ENCODE results near the gene JARID2. TPM values are rescaled to one million over a fixed set of nuclear protein-coding genes. Genes with fewer than 3 reads are reported as not detected.

The JARID2 gene
- total and polyA plus RNA-seq, 9 of the 15 experiments (the other 6 are each of a cell fraction or from before 2014, with no cell fraction given): 5.0 to 29.0 (median 15.6) TPM

DNA sequence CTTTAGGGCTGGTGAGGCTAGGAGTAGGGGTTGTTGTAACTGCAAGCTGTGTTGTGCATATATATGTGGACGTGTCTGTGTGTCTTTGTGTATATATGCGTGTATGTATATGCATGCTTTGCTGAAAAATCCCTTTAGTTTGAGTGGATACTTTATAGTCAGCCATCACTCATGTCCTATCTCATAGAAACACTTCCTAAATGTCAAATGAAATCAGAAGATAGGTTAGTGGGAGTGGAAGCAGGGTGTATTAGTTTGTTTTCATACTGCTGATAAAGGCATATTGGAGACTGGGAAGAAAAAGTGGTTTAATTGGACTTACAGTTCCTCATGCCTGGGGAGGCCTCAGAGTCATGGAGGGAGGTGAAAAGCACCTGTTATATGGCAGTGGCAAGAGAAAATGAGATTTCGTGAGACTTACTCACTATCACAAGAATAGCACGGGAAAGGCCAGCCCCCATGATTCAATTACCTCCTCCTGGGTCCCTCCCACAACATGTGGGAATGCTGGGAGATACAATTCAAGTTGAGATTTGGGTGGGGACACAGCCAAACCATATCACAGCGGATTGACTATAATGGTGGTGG is 131.1 kb downstream of the JARID2 start:
- no peaks in the 10 kb centered on the region for H3K9me3 ChIP-seq (replicated peaks; ENCODE audit: control insufficient read depth, insufficient read depth, low read depth, low read length)
- ATAC-seq (no peak), FAIRE-seq (no peak), DNase-seq (ENCODE audit: extremely low read depth in 1 of 4, low spot score in 3 of 4) (no peak)
- ChIA-PET CTCF (ENCODE audit: low intra/inter-chr PET ratio) (no interaction called here), POLR2A (interaction anchor here (0.6 to 1.0 kb wide), 2 partner anchors 9 to 59 kb away, joined by 3 read pairs; no protein-coding TSS in a partner anchor)
- no peak overlapping the region for H3K9ac ChIP-seq (ENCODE audit: insufficient read depth in 1 of 2, low read depth in 2 of 2, low read length in 2 of 2)
- H3K9me1 ChIP-seq (ENCODE audit: control insufficient read depth, insufficient read depth, low read length): no peaks in the 10 kb centered on the region
- H3K4me2 ChIP-seq (ENCODE audit: insufficient read depth, low read length): no peak overlapping the region
- in situ Hi-C loops (cut with MboI) (no loop called here), intact Hi-C loops (cut with micrococcal nuclease) (loop anchor here (5.0 kb wide), 1 partner anchor 35 kb away; no protein-coding TSS in a partner anchor)
- H3K36me3 ChIP-seq (ENCODE audit: control insufficient read depth, insufficient read depth, low read length): peaks cover 15% of the 10 kb centered on the region; the same call in 2 of the 3 replicates
- H4K20me1 ChIP-seq (replicated peaks; ENCODE audit: control insufficient read depth, insufficient read depth, low read length): peaks cover 27% of the 10 kb centered on the region
- BruUV-seq (replicated peaks): no TSS peak
- H3K27ac ChIP-seq (ENCODE audit: extremely low read depth, low read depth, low read length): no peak overlapping the region
- peaks cover 93% of the 10 kb centered on the region for H3K79me2 ChIP-seq (ENCODE audit: control insufficient read depth, insufficient read depth, low read length)
- no peaks in the 10 kb centered on the region for H3K27me3 ChIP-seq (ENCODE audit: control insufficient read depth in 2 of 2, insufficient read depth in 2 of 2, low read length in 2 of 2)
- 63% methylated on average over 5 of the region's 5 CpGs for WGBS (ENCODE audit: insufficient coverage, low coverage, missing lambda C conversion rate)
- H2AFZ ChIP-seq (ENCODE audit: low read depth, low read length): no peak overlapping the region
- no peak overlapping the region for H3K4me3 ChIP-seq
- peaks cover 0 to 22% of the 10 kb centered on the region in 2 experiments; a peak in 3 of 5 replicates for H3K4me1 ChIP-seq (replicated peaks in 1 of 2; ENCODE audit: control insufficient read depth in 2 of 2, insufficient read depth in 2 of 2, low read length in 2 of 2)
- TF ChIP-seq ZNF668 (CRISPR knock-in tag; IDR thresholded peaks at IDR 0.05): no peak
- TF ChIP-seq HLTF (IDR thresholded peaks at IDR 0.05): no peak
- TF ChIP-seq, protein P1, sequence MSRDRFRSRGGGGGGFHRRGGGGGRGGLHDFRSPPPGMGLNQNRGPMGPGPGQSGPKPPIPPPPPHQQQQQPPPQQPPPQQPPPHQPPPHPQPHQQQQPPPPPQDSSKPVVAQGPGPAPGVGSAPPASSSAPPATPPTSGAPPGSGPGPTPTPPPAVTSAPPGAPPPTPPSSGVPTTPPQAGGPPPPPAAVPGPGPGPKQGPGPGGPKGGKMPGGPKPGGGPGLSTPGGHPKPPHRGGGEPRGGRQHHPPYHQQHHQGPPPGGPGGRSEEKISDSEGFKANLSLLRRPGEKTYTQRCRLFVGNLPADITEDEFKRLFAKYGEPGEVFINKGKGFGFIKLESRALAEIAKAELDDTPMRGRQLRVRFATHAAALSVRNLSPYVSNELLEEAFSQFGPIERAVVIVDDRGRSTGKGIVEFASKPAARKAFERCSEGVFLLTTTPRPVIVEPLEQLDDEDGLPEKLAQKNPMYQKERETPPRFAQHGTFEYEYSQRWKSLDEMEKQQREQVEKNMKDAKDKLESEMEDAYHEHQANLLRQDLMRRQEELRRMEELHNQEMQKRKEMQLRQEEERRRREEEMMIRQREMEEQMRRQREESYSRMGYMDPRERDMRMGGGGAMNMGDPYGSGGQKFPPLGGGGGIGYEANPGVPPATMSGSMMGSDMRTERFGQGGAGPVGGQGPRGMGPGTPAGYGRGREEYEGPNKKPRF (IDR thresholded peaks at IDR 0.05; ENCODE audit: low read depth, low read length): no peak
- no peak for TF ChIP-seq NEUROD1 (IDR thresholded peaks at IDR 0.05; ENCODE audit: borderline replicate concordance, low read depth, low read length, partially characterized antibody)
- TF ChIP-seq ZNF140 (CRISPR knock-in tag; IDR thresholded peaks at IDR 0.05): no peak
- TF ChIP-seq GATAD2B (IDR thresholded peaks at IDR 0.05; ENCODE audit: borderline replicate concordance): no peak
- TF ChIP-seq, protein P2, sequence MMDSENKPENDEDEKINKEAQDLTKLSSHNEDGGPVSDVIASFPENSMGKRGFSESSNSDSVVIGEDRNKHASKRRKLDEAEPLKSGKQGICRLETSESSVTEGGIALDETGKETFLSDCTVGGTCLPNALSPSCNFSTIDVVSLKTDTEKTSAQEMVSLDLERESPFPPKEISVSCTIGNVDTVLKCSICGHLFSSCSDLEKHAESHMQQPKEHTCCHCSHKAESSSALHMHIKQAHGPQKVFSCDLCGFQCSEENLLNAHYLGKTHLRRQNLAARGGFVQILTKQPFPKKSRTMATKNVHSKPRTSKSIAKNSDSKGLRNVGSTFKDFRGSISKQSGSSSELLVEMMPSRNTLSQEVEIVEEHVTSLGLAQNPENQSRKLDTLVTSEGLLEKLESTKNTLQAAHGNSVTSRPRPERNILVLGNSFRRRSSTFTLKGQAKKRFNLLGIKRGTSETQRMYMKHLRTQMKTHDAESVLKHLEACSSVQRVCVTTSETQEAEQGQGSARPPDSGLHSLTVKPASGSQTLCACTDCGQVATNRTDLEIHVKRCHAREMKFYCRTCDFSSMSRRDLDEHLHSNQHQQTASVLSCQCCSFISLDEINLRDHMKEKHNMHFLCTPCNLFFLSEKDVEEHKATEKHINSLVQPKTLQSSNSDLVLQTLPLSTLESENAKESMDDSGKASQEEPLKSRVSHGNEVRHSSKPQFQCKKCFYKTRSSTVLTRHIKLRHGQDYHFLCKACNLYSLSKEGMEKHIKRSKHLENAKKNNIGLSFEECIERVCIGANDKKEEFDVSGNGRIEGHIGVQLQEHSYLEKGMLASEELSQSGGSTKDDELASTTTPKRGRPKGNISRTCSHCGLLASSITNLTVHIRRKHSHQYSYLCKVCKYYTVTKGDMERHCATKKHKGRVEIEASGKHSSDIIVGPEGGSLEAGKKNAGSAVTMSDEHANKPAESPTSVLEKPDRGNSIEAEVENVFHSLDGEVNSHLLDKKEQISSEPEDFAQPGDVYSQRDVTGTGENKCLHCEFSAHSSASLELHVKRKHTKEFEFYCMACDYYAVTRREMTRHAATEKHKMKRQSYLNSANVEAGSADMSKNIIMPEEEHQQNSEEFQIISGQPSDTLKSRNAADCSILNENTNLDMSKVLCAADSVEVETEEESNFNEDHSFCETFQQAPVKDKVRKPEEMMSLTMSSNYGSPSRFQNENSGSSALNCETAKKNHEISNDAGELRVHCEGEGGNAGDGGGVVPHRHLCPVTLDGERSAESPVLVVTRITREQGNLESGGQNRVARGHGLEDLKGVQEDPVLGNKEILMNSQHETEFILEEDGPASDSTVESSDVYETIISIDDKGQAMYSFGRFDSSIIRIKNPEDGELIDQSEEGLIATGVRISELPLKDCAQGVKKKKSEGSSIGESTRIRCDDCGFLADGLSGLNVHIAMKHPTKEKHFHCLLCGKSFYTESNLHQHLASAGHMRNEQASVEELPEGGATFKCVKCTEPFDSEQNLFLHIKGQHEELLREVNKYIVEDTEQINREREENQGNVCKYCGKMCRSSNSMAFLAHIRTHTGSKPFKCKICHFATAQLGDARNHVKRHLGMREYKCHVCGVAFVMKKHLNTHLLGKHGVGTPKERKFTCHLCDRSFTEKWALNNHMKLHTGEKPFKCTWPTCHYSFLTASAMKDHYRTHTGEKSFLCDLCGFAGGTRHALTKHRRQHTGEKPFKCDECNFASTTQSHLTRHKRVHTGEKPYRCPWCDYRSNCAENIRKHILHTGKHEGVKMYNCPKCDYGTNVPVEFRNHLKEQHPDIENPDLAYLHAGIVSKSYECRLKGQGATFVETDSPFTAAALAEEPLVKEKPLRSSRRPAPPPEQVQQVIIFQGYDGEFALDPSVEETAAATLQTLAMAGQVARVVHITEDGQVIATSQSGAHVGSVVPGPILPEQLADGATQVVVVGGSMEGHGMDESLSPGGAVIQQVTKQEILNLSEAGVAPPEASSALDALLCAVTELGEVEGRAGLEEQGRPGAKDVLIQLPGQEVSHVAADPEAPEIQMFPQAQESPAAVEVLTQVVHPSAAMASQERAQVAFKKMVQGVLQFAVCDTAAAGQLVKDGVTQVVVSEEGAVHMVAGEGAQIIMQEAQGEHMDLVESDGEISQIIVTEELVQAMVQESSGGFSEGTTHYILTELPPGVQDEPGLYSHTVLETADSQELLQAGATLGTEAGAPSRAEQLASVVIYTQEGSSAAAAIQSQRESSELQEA (IDR thresholded peaks at IDR 0.05; ENCODE audit: low read depth): no peak
- peak; percentile 57 for TF ChIP-seq CBFA2T2 (conservative IDR thresholded peaks at IDR 0.05)
- TF ChIP-seq MYBL2 (IDR thresholded peaks at IDR 0.05; ENCODE audit: low read depth): no peak
- no peak for TF ChIP-seq MYBL2 (CRISPR knock-in tag; IDR thresholded peaks at IDR 0.05; ENCODE audit: borderline replicate concordance)
- no peak for TF ChIP-seq CHD1 (IDR thresholded peaks at IDR 0.05; ENCODE audit: low read length)

Measured in K562 (cell line).